GM21390 (cell line): ENCODE results near the gene C16orf90.
A peak's percentile ranks its signal among the peaks of the same experiment; 100 is the strongest.
"Not testable (repeated sequence)": the region's sequence is repeated elsewhere in the genome, so short reads cannot be mapped to it uniquely, and the experiment has no call there.

Experiments
- ATAC-seq: cut with Tn5 transposase; IDR thresholded peaks from one replicate; pipeline ENCODE4 v1.9.1; 2021; ENCODE audit not compliant: unreplicated experiment

C16orf90 gene

DNA sequence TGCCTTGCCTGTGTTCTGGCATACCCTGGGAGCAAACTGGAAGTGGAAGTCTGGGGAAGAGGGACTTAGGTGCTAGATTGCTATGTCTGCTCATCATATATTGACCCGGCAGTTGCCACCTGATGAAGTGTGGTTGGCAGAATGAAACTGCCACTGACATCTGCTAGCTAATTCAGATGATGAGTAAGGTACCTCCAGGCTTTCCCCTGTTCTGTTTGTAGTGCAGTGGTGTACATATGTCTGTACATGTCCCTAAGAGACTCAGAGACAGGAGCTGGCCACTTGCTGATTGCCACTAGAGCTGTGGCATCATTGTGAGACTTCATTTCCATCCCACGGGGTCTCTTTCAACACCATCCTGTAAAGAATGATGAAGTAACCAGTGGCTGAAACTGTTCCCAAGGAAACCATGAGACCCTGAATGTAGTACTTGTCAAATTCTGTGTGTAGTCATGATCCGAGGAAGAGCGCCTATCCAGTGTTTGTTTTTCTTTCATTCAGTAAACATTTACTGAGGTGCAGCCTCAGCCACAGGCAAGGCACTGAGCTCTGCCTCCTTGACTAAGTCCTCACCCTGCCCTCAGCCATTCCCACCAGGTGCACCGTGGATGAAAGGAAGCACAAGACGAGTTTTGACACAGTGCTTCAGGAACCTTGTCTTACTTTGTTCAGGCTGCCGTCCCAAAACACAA, 18.7 kb upstream of the C16orf90 start:
- ATAC-seq: no peak

DNA sequence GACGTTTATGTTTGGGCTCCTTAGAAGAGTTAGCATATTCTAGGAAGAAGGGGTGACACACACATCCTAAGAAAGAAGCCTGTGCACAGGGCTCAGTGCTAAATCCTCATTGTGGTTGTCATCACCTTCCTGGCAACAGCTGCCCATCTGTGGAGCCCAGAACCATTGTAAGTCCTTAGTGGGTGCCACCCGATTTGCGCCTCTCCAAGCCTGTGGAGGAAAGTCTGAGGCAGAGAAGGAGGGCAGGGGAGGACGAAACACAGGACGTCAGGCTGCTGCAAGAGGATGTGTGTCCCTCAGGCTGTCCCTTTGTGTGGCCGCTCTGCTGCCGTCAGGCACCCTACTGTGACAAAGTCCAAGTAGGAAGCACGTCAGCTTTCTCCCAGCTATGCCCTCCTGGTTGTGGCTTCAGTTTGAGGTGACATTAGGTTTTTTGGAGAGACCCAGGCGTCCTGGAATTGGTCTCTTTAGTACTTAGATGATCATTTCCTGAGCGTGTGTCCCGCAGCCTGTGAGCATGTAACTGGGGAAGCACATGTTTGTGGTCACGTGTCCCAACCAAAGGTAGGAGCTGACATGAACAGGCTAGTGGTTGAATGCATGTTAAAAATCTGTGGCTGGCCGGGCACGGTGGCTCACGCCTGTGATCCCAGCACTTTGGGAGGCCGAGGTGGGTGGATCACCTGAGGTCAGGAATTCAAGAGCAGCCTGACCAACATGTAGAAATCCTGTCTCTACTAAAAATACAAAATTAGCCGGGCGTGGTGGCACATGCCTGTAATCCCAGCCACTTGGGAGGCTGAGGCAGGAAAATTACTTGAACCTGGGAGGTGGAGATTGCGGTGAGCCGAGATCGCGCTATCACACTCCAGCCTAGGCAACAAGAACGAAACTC, 16.2 kb upstream of the C16orf90 start:
- ATAC-seq: no peak

DNA sequence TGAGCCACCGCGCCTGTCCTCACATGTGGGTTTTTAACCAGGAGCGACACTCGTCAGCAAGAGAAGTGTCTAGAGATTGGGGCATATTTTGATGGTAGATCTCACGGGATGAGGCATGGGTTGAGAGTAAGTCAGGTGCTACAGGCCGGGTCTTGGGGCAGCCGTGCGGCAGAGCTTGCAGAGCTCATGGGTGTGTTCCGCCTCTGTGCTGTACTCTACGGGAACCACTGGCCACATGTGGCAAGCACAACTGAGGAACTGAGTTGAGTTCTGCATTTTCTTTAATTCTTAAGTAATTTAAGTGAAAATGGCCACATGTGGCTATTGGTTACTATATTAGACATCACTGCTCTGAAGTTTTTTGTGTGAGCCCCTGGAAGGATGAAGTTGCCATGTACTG, 15.1 kb upstream of the C16orf90 start:
- no peak for ATAC-seq

DNA sequence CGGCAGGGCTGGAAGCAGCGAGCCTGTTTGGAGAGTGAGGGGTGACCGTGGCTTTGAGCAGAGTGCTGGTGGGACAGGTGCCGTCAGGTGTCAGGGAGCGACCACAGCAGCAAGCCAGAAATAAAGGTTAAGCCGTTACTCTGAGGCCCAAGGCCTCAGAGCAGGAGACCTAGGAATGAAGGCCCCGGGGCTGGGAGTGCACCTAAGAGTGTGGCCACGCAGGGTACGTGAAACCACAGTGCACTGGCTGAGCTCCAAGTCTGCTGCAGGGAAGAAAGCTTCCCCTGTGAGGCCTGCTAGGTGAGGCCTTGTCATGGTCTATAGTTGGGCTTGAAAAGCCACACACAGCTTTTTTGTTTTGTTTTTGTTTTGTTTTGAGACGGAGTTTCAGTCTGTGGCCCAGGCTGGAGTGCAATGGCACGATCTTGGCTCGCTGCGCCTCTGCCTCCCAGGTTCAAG, 14.2 kb upstream of the C16orf90 start:
- ATAC-seq: peak; percentile 43

DNA sequence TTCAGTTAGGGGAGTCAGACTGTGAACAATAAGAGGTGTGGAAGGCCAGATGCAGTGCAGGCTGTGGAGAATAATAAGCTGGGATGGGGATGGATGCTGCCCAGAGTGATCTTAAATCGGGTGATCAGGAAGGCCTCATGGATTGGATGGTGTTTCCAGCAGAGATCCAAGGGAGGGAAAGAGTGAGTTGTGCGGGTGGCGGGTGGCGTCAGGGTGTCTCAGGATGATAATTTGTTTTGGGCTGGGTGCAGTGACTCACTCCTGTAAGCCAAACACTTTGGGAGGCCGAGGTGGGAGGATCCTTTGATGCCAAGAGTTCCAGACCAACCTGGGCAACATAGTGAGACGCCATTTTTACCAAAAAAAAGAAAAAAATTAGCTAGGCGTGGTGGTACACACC, 13.4 kb upstream of the C16orf90 start:
- ATAC-seq: no peak

DNA sequence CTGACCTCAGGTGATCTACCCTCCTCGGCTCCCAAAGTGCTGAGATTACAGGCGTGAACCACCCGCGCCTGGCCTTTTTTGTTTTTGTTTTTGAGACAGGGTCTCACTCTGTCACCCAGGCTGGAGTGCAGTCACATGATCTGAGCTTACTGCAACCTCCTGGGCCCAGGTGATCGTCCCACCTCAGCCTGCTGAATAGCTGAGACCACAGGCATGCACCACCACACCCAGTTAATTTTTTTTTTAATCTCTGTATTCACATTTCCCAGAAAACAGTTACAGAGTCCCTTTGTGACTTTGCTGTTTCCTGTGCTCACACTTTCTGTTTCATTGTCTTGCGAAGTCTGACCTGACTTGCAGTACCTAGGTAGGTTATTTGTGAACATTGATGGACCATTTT, 8.2 kb upstream of the C16orf90 start:
- no peak for ATAC-seq

DNA sequence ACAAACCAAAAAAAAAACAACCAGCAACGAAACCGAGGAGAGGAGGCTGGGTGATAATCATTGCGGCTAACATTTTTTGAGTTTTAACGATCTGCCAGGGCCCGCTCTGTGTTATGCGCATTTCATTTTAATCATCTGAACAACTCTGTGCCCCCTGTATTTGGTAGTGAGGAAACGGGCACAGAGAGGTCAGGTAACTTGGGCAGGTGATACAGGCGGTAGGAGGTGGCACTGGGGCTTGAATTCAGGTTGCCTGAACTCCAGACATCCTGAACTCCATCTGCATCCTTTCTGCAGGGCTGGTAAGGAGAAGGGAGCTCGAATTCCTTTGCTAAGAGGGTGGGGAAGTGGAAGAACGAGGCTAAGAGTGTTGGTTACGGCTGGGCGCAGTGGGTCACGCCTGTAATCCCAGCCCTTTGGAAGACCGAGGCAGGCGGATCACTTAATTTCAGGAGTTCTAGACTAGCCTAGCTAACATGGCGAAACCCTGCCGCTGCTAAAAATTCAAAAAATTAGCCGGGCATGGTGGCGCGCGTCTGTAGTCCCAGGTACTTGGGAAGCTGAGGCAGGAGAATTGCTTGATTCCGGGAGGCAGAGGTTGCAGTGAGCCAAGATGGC, 6.6 kb upstream of the C16orf90 start:
- ATAC-seq: no peak

DNA sequence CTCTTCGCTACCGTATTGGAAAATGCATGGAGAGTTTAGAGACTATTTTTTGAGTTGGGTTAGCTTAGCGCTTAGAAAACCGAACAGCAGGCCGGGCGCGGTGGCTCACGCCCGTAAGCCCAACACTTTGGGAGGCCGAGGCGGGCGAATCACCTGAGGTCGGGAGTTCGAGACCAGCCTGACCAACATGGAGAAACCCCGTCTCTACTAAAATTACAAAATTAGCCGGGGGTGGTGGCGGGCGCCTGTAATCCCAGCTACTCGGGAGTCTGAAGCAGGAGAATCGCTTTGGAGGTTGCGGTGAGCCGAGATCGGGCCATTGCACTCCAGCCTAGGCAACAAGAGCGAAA, 6.1 kb upstream of the C16orf90 start:
- ATAC-seq: not testable (repeated sequence)

DNA sequence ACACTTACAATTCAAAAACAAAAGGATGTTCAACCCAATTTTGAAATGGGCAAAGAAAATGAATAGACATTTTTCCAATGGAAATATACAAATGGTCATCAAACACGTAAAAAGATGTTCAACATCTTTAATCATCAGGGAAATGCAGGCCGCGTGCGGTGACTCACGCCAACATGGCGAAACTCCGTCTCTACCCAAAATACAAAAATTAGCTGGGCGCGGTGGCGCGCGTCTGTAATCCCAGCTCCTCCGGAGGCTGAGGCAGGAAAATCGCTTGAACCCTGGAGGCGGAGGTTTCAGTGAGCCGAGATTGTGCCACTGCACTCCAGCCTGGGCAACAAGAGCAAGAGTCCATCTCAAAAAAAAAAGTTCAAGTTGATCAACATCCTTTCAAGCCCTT, 3.7 kb upstream of the C16orf90 start:
- ATAC-seq: no peak

DNA sequence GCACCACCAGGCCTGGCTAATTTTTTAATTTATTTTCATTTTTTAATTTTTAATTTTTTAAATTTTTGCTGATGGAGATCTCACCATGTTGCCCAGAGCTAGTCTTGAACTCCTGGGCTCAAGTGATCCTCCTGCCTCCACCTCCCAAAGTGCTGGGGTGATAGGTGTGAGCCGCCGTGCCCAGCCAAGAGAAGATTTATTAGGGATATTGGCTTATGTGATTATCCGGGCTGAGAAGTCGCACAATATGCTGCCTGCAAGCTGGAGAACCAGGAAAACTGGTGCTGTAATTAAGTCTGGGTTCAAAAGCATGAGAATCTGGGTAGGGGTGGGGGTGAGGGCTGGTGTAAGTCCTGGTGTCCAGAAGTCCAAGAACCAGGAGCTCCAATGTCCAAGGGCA, 2.5 kb upstream of the C16orf90 start:
- no peak for ATAC-seq

DNA sequence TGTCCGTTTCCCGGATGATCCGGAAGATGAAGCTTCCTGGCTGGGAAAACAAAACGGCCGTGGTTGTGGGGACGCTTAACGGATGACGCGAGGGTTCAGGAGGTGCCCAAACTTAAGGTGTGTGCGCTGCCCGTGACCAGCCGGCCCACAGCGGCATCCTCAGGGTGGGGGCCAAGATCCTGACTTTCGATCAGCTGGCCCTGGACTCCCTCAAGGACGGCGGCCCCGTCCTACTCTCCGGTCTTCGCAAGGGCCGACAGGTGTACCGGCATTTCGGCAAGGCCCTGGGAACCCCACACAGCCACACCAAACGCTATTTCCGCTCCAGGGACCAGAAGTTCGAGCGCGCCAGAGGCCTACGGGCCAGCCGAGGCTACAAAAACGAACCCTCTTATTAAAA, 1.1 kb upstream of the C16orf90 start:
- ATAC-seq: no peak

DNA sequence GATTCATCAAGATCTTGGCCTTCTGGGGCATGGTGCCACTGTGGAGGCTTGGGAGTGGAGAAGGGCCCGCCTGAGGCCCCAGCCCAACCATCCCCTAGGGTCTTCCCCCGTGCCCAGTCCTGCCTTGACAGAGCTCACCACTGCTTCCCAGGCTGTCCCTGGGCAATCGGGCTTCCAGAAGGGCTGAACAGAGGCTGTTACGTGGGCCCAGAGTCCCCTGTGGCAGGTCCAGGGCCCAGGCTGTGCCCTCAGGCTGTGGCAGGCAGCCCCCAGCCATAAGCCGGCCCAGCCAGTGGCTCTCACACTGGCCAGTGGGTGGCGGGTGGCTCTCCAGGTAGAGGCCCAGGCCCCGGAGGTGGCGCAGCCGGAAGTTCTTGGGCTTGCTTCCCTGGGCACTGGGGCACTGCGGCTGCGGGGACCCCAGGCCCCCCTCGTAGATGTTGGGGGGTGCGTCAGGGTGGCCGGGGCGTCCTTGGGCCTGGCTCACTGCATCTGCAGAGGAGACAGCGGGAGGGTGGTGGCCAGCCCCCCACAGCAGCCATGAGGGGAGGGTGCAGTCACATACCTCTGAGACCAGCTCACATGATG, 809 bp downstream of the C16orf90 start:
- no peak for ATAC-seq

DNA sequence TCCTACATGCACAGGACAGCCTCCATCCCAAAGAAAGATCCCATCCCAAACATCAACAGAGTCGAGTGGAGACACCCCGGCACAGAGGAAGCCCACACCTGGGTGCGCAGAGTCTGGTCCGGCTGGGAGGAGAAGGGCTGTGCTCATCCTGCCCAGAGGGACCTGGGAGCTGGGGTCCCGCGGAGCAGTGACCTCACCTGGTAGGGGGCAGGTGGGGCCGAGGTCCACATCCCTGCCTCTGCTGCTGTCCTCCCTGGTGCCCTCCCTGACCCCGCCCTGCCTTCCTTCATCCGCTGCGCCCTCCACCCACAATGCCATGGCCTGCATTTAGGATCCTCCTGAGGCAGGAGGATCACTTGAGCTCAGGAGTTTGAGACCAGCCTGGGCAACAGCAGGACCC, 2.9 kb downstream of the C16orf90 start:
- no peak for ATAC-seq

DNA sequence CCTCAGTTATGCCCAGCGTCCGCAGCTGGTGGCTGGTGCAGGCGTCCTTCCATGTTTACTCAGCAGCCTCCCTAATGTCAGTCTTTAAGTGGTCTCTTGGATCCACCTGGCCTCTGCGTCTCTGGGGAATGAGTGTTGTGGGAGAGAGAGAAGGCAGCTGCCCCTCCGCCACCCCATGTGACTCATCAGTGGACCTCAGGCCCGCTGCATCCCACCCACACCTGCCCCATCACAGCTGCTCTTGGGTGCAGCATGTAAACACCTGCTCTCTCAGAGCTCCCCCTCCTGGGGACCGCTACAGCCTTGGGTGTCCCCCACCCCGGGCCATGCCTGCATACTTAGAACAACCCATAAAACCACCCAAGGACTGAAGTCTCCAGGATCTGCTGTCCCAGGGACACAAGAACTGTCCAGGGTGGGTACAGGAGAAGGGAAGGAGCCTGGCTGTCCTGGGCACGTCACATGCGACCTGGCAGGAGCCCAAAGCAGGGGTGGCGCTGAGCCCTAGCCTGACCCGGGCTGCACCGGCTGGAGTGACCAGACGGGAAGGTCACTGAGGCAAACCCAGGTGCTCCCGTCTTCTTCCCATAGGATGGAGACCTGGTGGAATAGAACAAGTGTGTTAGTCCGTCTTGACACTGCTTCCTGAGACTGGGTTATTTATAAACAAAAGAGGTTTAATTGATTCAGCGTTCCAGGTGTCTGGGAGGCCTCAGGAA, 4.2 kb downstream of the C16orf90 start:
- ATAC-seq: no peak

DNA sequence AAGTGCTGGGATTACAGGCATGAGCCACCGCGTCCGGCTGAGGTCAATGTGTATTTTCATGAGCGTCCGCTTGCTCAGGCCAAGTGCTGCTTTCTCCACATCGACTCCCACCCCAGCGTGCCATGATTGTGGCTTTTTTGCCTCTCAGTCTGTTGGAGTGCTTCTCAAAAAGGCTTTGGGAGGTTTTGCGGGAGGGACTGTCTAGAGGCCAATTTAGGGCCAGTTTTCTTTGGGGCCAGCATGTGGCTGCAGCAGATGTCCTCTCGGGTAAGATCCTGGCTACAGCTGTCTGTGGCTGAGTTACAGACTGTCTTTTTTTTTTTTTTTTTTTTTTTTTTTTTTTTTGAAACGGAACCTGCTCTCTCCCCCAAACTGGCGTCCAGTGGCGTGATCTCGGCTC, 6.5 kb downstream of the C16orf90 start:
- no peak for ATAC-seq

DNA sequence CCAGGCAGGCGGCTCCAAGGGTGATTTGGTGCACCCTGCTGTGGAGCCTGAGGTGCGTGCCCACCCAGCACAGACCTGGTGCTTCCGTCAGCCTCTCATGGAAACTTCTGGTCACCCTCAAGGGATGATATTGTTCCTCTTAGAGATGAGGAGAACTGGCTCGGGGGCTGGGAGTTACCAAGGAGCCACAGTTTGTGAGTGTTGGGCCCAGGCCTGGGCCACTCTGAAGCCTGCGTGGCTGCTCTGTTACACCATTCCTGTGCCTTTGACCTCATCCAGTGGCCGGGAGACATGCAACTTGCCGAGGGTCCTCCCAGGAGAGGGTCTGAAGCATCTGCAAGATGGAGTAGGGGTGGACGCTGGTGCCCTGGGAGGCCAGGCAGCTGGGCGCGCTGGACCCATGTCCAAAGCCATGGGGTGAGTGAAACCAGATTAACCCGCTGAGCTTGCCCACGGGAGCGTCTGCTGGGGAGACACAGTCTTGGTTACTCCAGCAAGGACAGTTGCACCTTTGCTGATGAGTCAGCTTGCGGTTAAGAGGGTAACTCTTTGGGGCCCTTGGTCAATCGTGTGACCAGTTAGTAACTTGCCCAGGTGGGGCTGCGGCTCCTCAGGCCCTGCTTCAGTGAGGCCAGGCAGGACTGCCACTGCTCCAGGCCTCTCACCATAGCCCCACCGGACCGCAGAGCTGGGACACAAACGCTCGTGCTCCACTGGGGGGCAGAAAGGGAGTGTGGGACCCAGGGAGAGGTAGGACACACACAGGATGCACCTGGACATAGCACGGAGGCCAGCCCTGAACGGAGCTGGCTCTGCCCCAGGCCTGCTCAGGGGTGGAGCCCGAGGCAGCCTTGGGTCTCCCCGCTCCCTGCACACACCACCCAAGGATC, 7.5 kb downstream of the C16orf90 start:
- ATAC-seq: no peak

DNA sequence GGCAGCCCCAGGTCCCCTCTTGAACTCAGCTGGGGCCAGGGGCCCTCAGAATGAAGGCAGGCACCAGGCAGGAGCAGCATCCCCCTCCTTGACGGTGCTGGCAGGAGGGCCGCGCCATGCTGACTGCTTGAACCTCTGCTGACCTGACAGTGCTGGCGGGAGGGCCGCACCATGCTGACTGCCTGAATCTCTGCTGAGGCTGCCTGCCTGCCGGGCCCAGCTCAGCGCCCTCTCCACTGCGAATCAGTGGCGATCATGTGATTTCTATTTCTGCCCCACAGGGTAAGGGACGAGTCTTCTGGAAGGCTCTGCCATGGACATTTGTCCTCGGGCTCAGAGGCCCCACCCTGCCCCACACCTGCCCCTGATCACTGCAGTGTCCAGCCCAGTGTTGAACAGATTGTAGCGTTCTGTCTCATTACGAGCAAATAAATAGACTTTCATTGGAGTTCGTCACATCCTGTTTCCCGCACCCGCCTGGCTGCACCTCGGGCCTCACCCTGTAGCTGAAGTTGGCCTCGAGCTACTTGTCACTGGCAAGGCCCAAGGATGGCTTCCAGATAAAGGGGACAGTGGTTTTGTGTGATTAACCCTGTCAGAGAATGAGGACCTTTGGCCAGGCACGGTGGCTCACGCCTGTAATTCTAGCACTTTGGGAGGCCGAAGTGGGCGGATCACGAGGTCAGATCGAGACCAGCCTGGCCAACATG, 8.6 kb downstream of the C16orf90 start:
- no peak for ATAC-seq

DNA sequence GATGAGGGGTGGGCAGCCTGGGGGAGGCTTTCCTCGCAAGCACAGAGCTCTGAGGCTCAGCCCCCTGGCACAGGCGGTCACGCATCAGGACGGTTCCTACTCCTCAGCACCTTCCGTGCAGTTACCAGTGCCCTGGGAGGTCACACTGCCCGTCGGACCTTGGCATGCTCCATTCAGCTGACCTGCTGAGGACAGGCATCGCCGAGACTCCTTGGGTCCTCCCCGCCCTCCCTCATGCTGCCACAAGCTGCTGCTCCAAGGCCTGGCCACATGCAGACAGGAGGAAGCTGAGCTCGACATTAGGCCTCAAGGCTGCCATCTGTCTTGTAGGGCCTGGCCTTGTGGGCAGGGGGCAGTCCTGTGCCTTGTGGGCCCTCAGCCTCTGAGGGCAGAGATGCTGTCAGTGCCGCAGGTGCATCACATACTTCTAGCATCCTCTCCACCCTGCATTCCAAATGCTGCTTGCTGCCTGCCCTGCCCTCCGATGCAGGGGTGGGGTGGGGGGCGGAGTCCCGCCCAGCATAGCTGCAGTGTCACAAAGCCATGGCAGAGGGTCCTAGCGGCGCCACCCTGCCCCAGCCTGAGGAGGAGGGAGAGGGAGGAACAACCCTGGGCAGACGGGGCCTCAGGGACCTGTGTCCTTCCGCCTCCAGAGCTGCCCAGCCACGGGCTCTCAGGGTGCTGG, 9.3 kb downstream of the C16orf90 start:
- ATAC-seq: no peak
